Central memory CD8-positive, alpha-beta T cell (primary cell): ENCODE results near the gene MBNL2.

Experiments
- ATAC-seq: fragments of 150-1000 bp; cut with Tn5 transposase; replicated peaks from 2 replicates; pipeline ENCODE4 v1.10.0; 2022; ENCODE audit warnings: mild to moderate bottlenecking, moderate FRiP score, moderate number of reproducible peaks; ENCODE audit not compliant: poor library complexity, severe bottlenecking; ENCODE audit errors: extremely low read depth
- DNase-seq, 2 donors: peaks; one replicate each; pipeline ENCODE4 v3.0.0; 2021; ENCODE audit warnings: low spot score in 2 of 2
- H3K27ac Mint-ChIP-seq: one replicate; pipeline ENCODE4 v1.8.0; 2022; ENCODE audit warnings: low read depth, mild to moderate bottlenecking, moderate library complexity, mixed read lengths
- H3K27me3 Mint-ChIP-seq: one replicate; pipeline ENCODE4 v1.8.0; 2022; ENCODE audit warnings: mixed read lengths
- H3K36me3 Mint-ChIP-seq: one replicate; pipeline ENCODE4 v1.8.0; 2022; ENCODE audit warnings: mild to moderate bottlenecking, moderate library complexity, mixed read lengths; ENCODE audit not compliant: insufficient read depth
- H3K4me1 Mint-ChIP-seq: one replicate; pipeline ENCODE4 v1.8.0; 2022; ENCODE audit warnings: mixed read lengths
- H3K4me3 Mint-ChIP-seq: one replicate; pipeline ENCODE4 v1.8.0; 2022; ENCODE audit warnings: mild to moderate bottlenecking, moderate library complexity, mixed read lengths
- H3K9me3 Mint-ChIP-seq: one replicate; pipeline ENCODE4 v1.8.0; 2022; ENCODE audit warnings: mixed read lengths

Gene MBNL2

GRCh38 chr13:97288486-97288900, 66.4 kb downstream of the MBNL2 start:
- Mint-ChIP-seq H3K27ac (no peak overlapping the region), H3K36me3 (peaks cover 5% of the 10 kb centered on the region), H3K4me3 (no peak overlapping the region), H3K4me1 (peaks cover 25% of the 10 kb centered on the region), H3K27me3 (no peaks in the 10 kb centered on the region), H3K9me3 (no peaks in the 10 kb centered on the region)
- ATAC-seq, result no peak
- no peak for DNase-seq

GRCh38 chr13:97289514-97290298, 67.6 kb downstream of the MBNL2 start:
- no peaks in the 10 kb centered on the region for H3K27me3 Mint-ChIP-seq
- H3K4me3 Mint-ChIP-seq, result no peak overlapping the region
- H3K9me3 Mint-ChIP-seq, result no peaks in the 10 kb centered on the region
- ATAC-seq (no peak), DNase-seq (no peak)
- H3K27ac Mint-ChIP-seq, result no peak overlapping the region
- peaks cover 5% of the 10 kb centered on the region for H3K36me3 Mint-ChIP-seq
- H3K4me1 Mint-ChIP-seq, result peaks cover 24% of the 10 kb centered on the region

GRCh38 chr13:97295283-97296182, 73.4 kb downstream of the MBNL2 start:
- no peaks in the 10 kb centered on the region for H3K9me3 Mint-ChIP-seq
- no peak for DNase-seq
- H3K4me1 Mint-ChIP-seq, result peaks cover 36% of the 10 kb centered on the region
- H3K27ac Mint-ChIP-seq, result no peak overlapping the region
- ATAC-seq, result no peak
- peaks cover 9% of the 10 kb centered on the region for H3K36me3 Mint-ChIP-seq
- H3K4me3 Mint-ChIP-seq, result no peak overlapping the region
- no peaks in the 10 kb centered on the region for H3K27me3 Mint-ChIP-seq

- no peaks in the 10 kb centered on the region for H3K27me3 Mint-ChIP-seq
- no peak for ATAC-seq
- DNase-seq, result no peak
- H3K4me3 Mint-ChIP-seq, result no peak overlapping the region
- H3K36me3 Mint-ChIP-seq, result peaks cover 8% of the 10 kb centered on the region
- no peak overlapping the region for H3K27ac Mint-ChIP-seq
- H3K4me1 Mint-ChIP-seq, result peaks cover 31% of the 10 kb centered on the region
- H3K9me3 Mint-ChIP-seq, result no peaks in the 10 kb centered on the region
Measured at GRCh38 chr13:97296740-97297139, 74.6 kb downstream of the MBNL2 start.

- ATAC-seq (no peak), DNase-seq (no peak)
- H3K27me3 Mint-ChIP-seq, result no peaks in the 10 kb centered on the region
- peaks cover 6% of the 10 kb centered on the region for H3K36me3 Mint-ChIP-seq
- no peak overlapping the region for H3K4me3 Mint-ChIP-seq
- H3K9me3 Mint-ChIP-seq, result no peaks in the 10 kb centered on the region
- peaks cover 31% of the 10 kb centered on the region for H3K4me1 Mint-ChIP-seq
- H3K27ac Mint-ChIP-seq, result no peak overlapping the region
Measured at GRCh38 chr13:97298816-97299215, 76.7 kb downstream of the MBNL2 start.

GRCh38 chr13:97300871-97301270, 78.7 kb downstream of the MBNL2 start:
- Mint-ChIP-seq H3K4me3 (no peak overlapping the region), H3K9me3 (no peaks in the 10 kb centered on the region), H3K4me1 (peaks cover 20% of the 10 kb centered on the region), H3K27me3 (no peaks in the 10 kb centered on the region), H3K36me3 (peaks cover 6% of the 10 kb centered on the region), H3K27ac (no peak overlapping the region)
- DNase-seq (no peak), ATAC-seq (no peak)

- Mint-ChIP-seq H3K4me1 (peaks cover 22% of the 10 kb centered on the region), H3K27me3 (no peaks in the 10 kb centered on the region), H3K4me3 (no peak overlapping the region), H3K36me3 (peaks cover 6% of the 10 kb centered on the region), H3K9me3 (no peaks in the 10 kb centered on the region), H3K27ac (no peak overlapping the region)
- DNase-seq (no peak), ATAC-seq (no peak)
Measured at GRCh38 chr13:97301382-97302095, 79.4 kb downstream of the MBNL2 start.

- DNase-seq, result no peak
- Mint-ChIP-seq H3K36me3 (peaks cover 4% of the 10 kb centered on the region), H3K27me3 (no peaks in the 10 kb centered on the region), H3K9me3 (no peaks in the 10 kb centered on the region), H3K4me1 (peaks cover 15% of the 10 kb centered on the region), H3K27ac (no peak overlapping the region), H3K4me3 (no peak overlapping the region)
- no peak for ATAC-seq
Measured at GRCh38 chr13:97302611-97303010, 80.5 kb downstream of the MBNL2 start.

- DNase-seq (no peak), ATAC-seq (no peak)
- Mint-ChIP-seq H3K9me3 (no peaks in the 10 kb centered on the region), H3K4me3 (no peak overlapping the region), H3K36me3 (peaks cover 1% of the 10 kb centered on the region), H3K4me1 (peaks cover 27% of the 10 kb centered on the region), H3K27ac (no peak overlapping the region), H3K27me3 (no peaks in the 10 kb centered on the region)
Measured at GRCh38 chr13:97306106-97306505, 84.0 kb downstream of the MBNL2 start.

GRCh38 chr13:97306645-97307044, 84.5 kb downstream of the MBNL2 start:
- DNase-seq, result no peak
- no peaks in the 10 kb centered on the region for H3K9me3 Mint-ChIP-seq
- ATAC-seq, result no peak
- no peak overlapping the region for H3K4me3 Mint-ChIP-seq
- H3K27ac Mint-ChIP-seq, result no peak overlapping the region
- peaks cover 2% of the 10 kb centered on the region for H3K36me3 Mint-ChIP-seq
- peaks cover 29% of the 10 kb centered on the region for H3K4me1 Mint-ChIP-seq
- H3K27me3 Mint-ChIP-seq, result no peaks in the 10 kb centered on the region

- DNase-seq (no peak), ATAC-seq (no peak)
- Mint-ChIP-seq H3K4me3 (no peak overlapping the region), H3K36me3 (peaks cover 3% of the 10 kb centered on the region), H3K4me1 (peaks cover 35% of the 10 kb centered on the region), H3K9me3 (no peaks in the 10 kb centered on the region), H3K27me3 (no peaks in the 10 kb centered on the region), H3K27ac (no peak overlapping the region)
Measured at GRCh38 chr13:97307118-97307881, 85.2 kb downstream of the MBNL2 start.
